ENCODE measurements around the gene TTBK2.

TTBK2 gene

GRCh38 chr15:42695527-42696071 is 225.0 kb downstream of the TTBK2 start:
- Mint-ChIP-seq H3K4me1 (ENCODE audit: low read depth) (peaks cover 10% of the 10 kb centered on the region), H3K36me3 (ENCODE audit: low read depth) (peaks cover 7% of the 10 kb centered on the region), H3K9me3 (no peaks in the 10 kb centered on the region), H3K27ac (no peak overlapping the region), H3K27me3 (no peaks in the 10 kb centered on the region), H3K4me3 (no peak overlapping the region)

GRCh38 chr15:42694398-42694797 is 226.2 kb downstream of the TTBK2 start:
- Mint-ChIP-seq H3K27me3 (no peaks in the 10 kb centered on the region), H3K27ac (no peak overlapping the region), H3K36me3 (ENCODE audit: low read depth) (no peaks in the 10 kb centered on the region), H3K9me3 (no peaks in the 10 kb centered on the region), H3K4me1 (ENCODE audit: low read depth) (peaks cover 10% of the 10 kb centered on the region), H3K4me3 (no peak overlapping the region)

GRCh38 chr15:42693942-42694341 is 226.6 kb downstream of the TTBK2 start:
- no peaks in the 10 kb centered on the region for H3K9me3 Mint-ChIP-seq
- H3K36me3 Mint-ChIP-seq (ENCODE audit: low read depth): no peaks in the 10 kb centered on the region
- peaks cover 10% of the 10 kb centered on the region for H3K4me1 Mint-ChIP-seq (ENCODE audit: low read depth)
- H3K27ac Mint-ChIP-seq: no peak overlapping the region
- H3K4me3 Mint-ChIP-seq: no peak overlapping the region
- H3K27me3 Mint-ChIP-seq: no peaks in the 10 kb centered on the region

GRCh38 chr15:42693496-42693895 is 227.1 kb downstream of the TTBK2 start:
- H3K9me3 Mint-ChIP-seq: no peaks in the 10 kb centered on the region
- H3K27me3 Mint-ChIP-seq: no peaks in the 10 kb centered on the region
- H3K36me3 Mint-ChIP-seq (ENCODE audit: low read depth): no peaks in the 10 kb centered on the region
- no peak overlapping the region for H3K4me3 Mint-ChIP-seq
- peaks cover 10% of the 10 kb centered on the region for H3K4me1 Mint-ChIP-seq (ENCODE audit: low read depth)
- no peak overlapping the region for H3K27ac Mint-ChIP-seq

- H3K27me3 Mint-ChIP-seq: no peaks in the 10 kb centered on the region
- H3K9me3 Mint-ChIP-seq: no peaks in the 10 kb centered on the region
- H3K4me3 Mint-ChIP-seq: no peak overlapping the region
- H3K27ac Mint-ChIP-seq: no peak overlapping the region
- peaks cover 10% of the 10 kb centered on the region for H3K4me1 Mint-ChIP-seq (ENCODE audit: low read depth)
- H3K36me3 Mint-ChIP-seq (ENCODE audit: low read depth): no peaks in the 10 kb centered on the region
Observed at GRCh38 chr15:42692997-42693396, 227.6 kb downstream of the TTBK2 start.

GRCh38 chr15:42692536-42692935 is 228.0 kb downstream of the TTBK2 start:
- Mint-ChIP-seq H3K27ac (no peak overlapping the region), H3K27me3 (no peaks in the 10 kb centered on the region), H3K4me1 (ENCODE audit: low read depth) (peaks cover 10% of the 10 kb centered on the region), H3K9me3 (no peaks in the 10 kb centered on the region), H3K4me3 (no peak overlapping the region), H3K36me3 (ENCODE audit: low read depth) (no peaks in the 10 kb centered on the region)

GRCh38 chr15:42691770-42692169 is 228.8 kb downstream of the TTBK2 start:
- H3K4me3 Mint-ChIP-seq: no peak overlapping the region

GRCh38 chr15:42691308-42691707 is 229.3 kb downstream of the TTBK2 start:
- no peak overlapping the region for H3K4me3 Mint-ChIP-seq
- peaks cover 10% of the 10 kb centered on the region for H3K4me1 Mint-ChIP-seq (ENCODE audit: low read depth)
- no peaks in the 10 kb centered on the region for H3K27me3 Mint-ChIP-seq
- peak overlapping the region; percentile 33 for H3K27ac Mint-ChIP-seq
- H3K9me3 Mint-ChIP-seq: no peaks in the 10 kb centered on the region
- H3K36me3 Mint-ChIP-seq (ENCODE audit: low read depth): peaks cover 2% of the 10 kb centered on the region

More at GRCh38 chr15:42691770-42692169, 228.8 kb downstream of the TTBK2 start:
- Mint-ChIP-seq H3K27me3 (no peaks in the 10 kb centered on the region), H3K4me1 (ENCODE audit: low read depth) (peaks cover 10% of the 10 kb centered on the region), H3K9me3 (no peaks in the 10 kb centered on the region), H3K27ac (peak overlapping the region; percentile 33), H3K36me3 (ENCODE audit: low read depth) (no peaks in the 10 kb centered on the region)
